KMS-11 (cell line): ENCODE results near the gene RIF1.
A peak's percentile ranks its signal among the peaks of the same experiment; 100 is the strongest.

Source experiments
- H2AFZ ChIP-seq: fragments of 200-600 bp; sonication (generic); 2 replicates; pipeline ENCODE4 v1.6.1; 2016; ENCODE audit warnings: antibody characterized with exemption, mixed run types, low read depth
- H3K27ac ChIP-seq: fragments of 200-600 bp; sonication (generic); 2 replicates; pipeline ENCODE4 v1.6.1; 2016; ENCODE audit warnings: mild to moderate bottlenecking, mixed run types
- H3K27me3 ChIP-seq: fragments of 200-600 bp; sonication (generic); 2 replicates; pipeline ENCODE4 v1.6.1; 2017; ENCODE audit warnings: mild to moderate bottlenecking, low read depth, mixed run types, moderate library complexity; ENCODE audit not compliant: insufficient read depth
- H3K36me3 ChIP-seq: fragments of 200-600 bp; sonication (generic); 2 replicates; pipeline ENCODE4 v1.6.1; 2017; ENCODE audit warnings: mild to moderate bottlenecking, mixed run types; ENCODE audit not compliant: insufficient read depth
- H3K4me1 ChIP-seq: fragments of 200-600 bp; sonication (generic); 2 replicates; pipeline ENCODE4 v1.6.1; 2016; ENCODE audit warnings: mild to moderate bottlenecking, low read depth, mixed run types; ENCODE audit not compliant: poor library complexity, severe bottlenecking
- H3K4me2 ChIP-seq: fragments of 200-600 bp; sonication (generic); 2 replicates; pipeline ENCODE4 v1.7.0; 2016; ENCODE audit warnings: mild to moderate bottlenecking, mixed run types
- H3K4me3 ChIP-seq: fragments of 200-600 bp; sonication (generic); IDR thresholded peaks from 2 replicates; pipeline ENCODE4 v1.6.1; 2017; ENCODE audit warnings: low read depth, low read length, mixed read lengths; ENCODE audit not compliant: insufficient read depth
- H3K79me2 ChIP-seq: fragments of 200-600 bp; sonication (generic); 2 replicates; pipeline ENCODE4 v1.6.1; 2016; ENCODE audit warnings: low read depth, mixed run types; ENCODE audit not compliant: insufficient read depth
- H3K9ac ChIP-seq: fragments of 200-600 bp; sonication (generic); 2 replicates; pipeline ENCODE4 v1.6.1; 2016; ENCODE audit warnings: mild to moderate bottlenecking, mixed run types
- H4K20me1 ChIP-seq: fragments of 200-600 bp; sonication (generic); 2 replicates; pipeline ENCODE4 v1.6.1; 2016; ENCODE audit warnings: mild to moderate bottlenecking, mixed run types; ENCODE audit not compliant: insufficient read depth
- CTCF ChIP-seq: fragments of 200-600 bp; sonication (generic); conservative IDR thresholded peaks from 2 replicates; pipeline ENCODE4 v1.6.1; 2017; ENCODE audit warnings: low read depth, mild to moderate bottlenecking, antibody characterized with exemption, low read length, moderate library complexity, mixed read lengths

RIF1 gene

GRCh38 chr2:151409601-151410484 lies at the start of gene RIF1:
Gene RIF1 (plus strand): TSS chr2:151409902. CDS start chr2:151410424, 522 bp downstream.
- peak within 1 kb of the TSS; percentile 86 for H3K27ac ChIP-seq
- no peaks in the 10 kb centered on the region for H3K27me3 ChIP-seq
- H3K4me1 ChIP-seq = peaks cover 25% of the 10 kb centered on the region
- H4K20me1 ChIP-seq = 0 out of 2 replicates have a peak, but pooled peaks cover 8% of the 10 kb centered on the region
- peaks cover 49% of the 10 kb centered on the region for H3K79me2 ChIP-seq
- peak within 1 kb of the TSS; percentile 93 for H3K4me3 ChIP-seq
- H3K36me3 ChIP-seq = peaks cover 17% of the 10 kb centered on the region; the same call in 1 of the 2 replicates
- H3K4me2 ChIP-seq = peak within 1 kb of the TSS; percentile 96
- H3K9ac ChIP-seq = peak within 1 kb of the TSS; percentile 95
- peak within 1 kb of the TSS; percentile 91 for H2AFZ ChIP-seq
- peak; percentile 72 for TF ChIP-seq CTCF

GRCh38 chr2:151361674-151362370 lies 47.9 kb upstream of the RIF1 start:
- H3K9ac ChIP-seq = no peak overlapping the region
- H3K27me3 ChIP-seq = no peaks in the 10 kb centered on the region
- no peaks in the 10 kb centered on the region for H3K79me2 ChIP-seq
- H2AFZ ChIP-seq = no peak overlapping the region
- H3K4me1 ChIP-seq = no peaks in the 10 kb centered on the region
- TF ChIP-seq CTCF = no peak
- H3K36me3 ChIP-seq = no peaks in the 10 kb centered on the region
- no peak overlapping the region for H3K4me3 ChIP-seq
- no peaks in the 10 kb centered on the region for H4K20me1 ChIP-seq
- no peak overlapping the region for H3K4me2 ChIP-seq
- H3K27ac ChIP-seq = no peak overlapping the region

GRCh38 chr2:151363709-151364108 lies 46.0 kb upstream of the RIF1 start:
- Histone ChIP-seq H3K27me3 (no peaks in the 10 kb centered on the region), H4K20me1 (no peaks in the 10 kb centered on the region), H3K27ac (no peak overlapping the region), H3K79me2 (no peaks in the 10 kb centered on the region), H2AFZ (no peak overlapping the region), H3K4me1 (no peaks in the 10 kb centered on the region), H3K4me3 (no peak overlapping the region), H3K4me2 (no peak overlapping the region), H3K36me3 (no peaks in the 10 kb centered on the region), H3K9ac (no peak overlapping the region)
- no peak for TF ChIP-seq CTCF

GRCh38 chr2:151367571-151367970 lies 42.1 kb upstream of the RIF1 start:
- no peak overlapping the region for H2AFZ ChIP-seq
- H3K9ac ChIP-seq = no peak overlapping the region
- H3K4me2 ChIP-seq = no peak overlapping the region
- H3K27me3 ChIP-seq = no peaks in the 10 kb centered on the region
- no peaks in the 10 kb centered on the region for H4K20me1 ChIP-seq
- H3K79me2 ChIP-seq = no peaks in the 10 kb centered on the region
- no peak for TF ChIP-seq CTCF
- H3K4me1 ChIP-seq = no peaks in the 10 kb centered on the region
- H3K36me3 ChIP-seq = no peaks in the 10 kb centered on the region
- H3K27ac ChIP-seq = no peak overlapping the region
- H3K4me3 ChIP-seq = no peak overlapping the region
